ENCODE data around the gene AQP2. TPM values are rescaled to one million over a fixed set of nuclear protein-coding genes. Genes with fewer than 3 reads are reported as not detected.

The AQP2 gene
- total RNA-seq, 6 experiments from 2014 or later = not detected

DNA sequence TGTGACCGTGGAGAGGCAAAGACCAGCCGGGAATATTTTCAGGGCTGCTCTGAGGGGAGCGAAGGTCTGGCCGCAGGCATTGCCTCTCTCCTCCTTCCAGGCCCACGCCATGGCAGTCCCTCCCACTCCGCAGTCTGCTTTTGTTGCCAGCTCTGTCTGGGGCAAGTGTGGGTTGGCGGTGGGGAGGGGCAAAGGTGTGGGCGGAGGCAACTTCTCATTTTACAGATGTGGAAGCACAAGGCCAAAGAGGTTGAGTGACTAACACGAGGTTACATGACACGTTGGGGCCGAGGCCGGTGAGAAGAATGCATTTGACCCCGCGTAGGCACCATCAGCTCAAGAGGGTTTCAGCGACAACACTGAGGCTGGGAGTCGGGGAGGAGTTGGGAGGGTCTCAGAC is 40.7 kb upstream of the AQP2 start:
- Mint-ChIP-seq H3K27ac (no peak overlapping the region), H3K36me3 (ENCODE audit: low read depth) (no peaks in the 10 kb centered on the region), H3K27me3 (ENCODE audit: insufficient read depth) (peaks cover 18% of the 10 kb centered on the region), H3K4me3 (no peak overlapping the region), H3K4me1 (ENCODE audit: low read depth) (no peaks in the 10 kb centered on the region), H3K9me3 (no peaks in the 10 kb centered on the region)
- TF ChIP-seq, protein P1, sequence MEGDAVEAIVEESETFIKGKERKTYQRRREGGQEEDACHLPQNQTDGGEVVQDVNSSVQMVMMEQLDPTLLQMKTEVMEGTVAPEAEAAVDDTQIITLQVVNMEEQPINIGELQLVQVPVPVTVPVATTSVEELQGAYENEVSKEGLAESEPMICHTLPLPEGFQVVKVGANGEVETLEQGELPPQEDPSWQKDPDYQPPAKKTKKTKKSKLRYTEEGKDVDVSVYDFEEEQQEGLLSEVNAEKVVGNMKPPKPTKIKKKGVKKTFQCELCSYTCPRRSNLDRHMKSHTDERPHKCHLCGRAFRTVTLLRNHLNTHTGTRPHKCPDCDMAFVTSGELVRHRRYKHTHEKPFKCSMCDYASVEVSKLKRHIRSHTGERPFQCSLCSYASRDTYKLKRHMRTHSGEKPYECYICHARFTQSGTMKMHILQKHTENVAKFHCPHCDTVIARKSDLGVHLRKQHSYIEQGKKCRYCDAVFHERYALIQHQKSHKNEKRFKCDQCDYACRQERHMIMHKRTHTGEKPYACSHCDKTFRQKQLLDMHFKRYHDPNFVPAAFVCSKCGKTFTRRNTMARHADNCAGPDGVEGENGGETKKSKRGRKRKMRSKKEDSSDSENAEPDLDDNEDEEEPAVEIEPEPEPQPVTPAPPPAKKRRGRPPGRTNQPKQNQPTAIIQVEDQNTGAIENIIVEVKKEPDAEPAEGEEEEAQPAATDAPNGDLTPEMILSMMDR (IDR thresholded peaks at IDR 0.05) = no peak
- DNase-seq = no peak

DNA sequence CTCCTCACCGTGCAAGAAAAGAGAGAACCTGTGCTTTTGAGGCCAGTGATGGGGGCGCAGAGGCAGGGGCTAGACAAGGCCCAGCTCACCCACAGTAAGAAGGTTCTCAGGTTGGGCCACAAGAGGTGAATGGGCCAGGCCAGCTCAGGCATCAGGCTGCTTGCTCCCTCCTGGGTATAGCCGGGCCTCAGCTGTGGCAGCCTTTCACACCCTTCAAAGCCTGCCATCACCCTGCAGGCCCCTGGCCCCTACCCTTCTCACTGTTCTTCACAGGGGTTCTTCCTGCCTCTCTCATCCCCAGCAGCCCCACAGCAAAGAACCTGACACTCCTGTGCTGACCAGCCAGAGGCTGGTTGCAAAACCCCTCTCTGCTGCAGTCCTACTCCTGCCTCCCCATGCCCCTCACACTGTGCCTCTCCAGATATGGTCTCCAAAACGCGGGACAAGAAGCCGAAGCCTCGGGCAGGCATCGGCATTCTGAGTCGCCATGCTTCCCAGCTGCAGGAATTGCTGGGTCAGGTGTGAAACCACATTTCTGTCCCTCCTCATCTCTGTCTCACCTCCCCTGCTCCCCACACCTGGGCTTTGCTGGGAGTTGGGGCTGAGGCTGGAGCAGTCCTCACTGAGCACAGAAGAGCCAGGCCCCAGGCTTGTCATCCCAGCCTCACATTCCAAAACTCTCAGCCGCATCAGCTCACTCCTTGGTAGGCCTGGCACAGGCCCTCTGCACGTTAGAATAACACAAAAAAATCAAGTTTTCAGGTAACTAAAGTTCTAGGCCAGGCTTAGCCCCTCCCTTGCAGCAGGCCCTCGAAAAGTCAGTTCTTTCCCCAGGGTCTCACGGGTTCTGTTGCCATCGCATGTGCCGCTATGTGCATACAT is 40.0 kb upstream of the AQP2 start:
- Mint-ChIP-seq H3K4me3 (no peak overlapping the region), H3K36me3 (ENCODE audit: low read depth) (no peaks in the 10 kb centered on the region), H3K27me3 (ENCODE audit: insufficient read depth) (peaks cover 15% of the 10 kb centered on the region), H3K9me3 (no peaks in the 10 kb centered on the region), H3K4me1 (ENCODE audit: low read depth) (no peaks in the 10 kb centered on the region), H3K27ac (no peak overlapping the region)
- no peak for DNase-seq
- TF ChIP-seq, protein P1 (IDR thresholded peaks at IDR 0.05) = no peak

DNA sequence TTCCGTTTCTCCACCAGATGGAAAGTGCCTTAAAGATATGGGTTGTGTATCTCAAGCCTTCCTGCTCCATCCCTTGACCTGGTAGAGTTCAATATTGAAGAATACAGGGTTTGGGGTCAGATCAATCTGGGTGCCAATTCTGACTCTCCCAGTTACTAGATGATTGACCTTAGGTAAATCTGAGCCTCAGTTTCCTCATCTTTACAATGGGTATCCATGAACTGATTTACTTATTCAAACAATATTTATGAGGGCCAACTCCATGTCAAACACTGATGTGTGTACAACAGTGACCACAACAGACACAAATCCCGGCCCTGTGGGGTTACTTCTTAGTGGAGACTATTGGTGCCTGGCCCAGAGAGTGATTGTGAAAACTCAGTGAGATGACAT is 39.3 kb upstream of the AQP2 start:
- peaks cover 13% of the 10 kb centered on the region for H3K27me3 Mint-ChIP-seq (ENCODE audit: insufficient read depth)
- no peaks in the 10 kb centered on the region for H3K9me3 Mint-ChIP-seq
- DNase-seq = no peak
- H3K36me3 Mint-ChIP-seq (ENCODE audit: low read depth) = no peaks in the 10 kb centered on the region
- no peak overlapping the region for H3K4me3 Mint-ChIP-seq
- TF ChIP-seq, protein P1 (IDR thresholded peaks at IDR 0.05) = no peak
- H3K27ac Mint-ChIP-seq = no peak overlapping the region
- no peaks in the 10 kb centered on the region for H3K4me1 Mint-ChIP-seq (ENCODE audit: low read depth)

DNA sequence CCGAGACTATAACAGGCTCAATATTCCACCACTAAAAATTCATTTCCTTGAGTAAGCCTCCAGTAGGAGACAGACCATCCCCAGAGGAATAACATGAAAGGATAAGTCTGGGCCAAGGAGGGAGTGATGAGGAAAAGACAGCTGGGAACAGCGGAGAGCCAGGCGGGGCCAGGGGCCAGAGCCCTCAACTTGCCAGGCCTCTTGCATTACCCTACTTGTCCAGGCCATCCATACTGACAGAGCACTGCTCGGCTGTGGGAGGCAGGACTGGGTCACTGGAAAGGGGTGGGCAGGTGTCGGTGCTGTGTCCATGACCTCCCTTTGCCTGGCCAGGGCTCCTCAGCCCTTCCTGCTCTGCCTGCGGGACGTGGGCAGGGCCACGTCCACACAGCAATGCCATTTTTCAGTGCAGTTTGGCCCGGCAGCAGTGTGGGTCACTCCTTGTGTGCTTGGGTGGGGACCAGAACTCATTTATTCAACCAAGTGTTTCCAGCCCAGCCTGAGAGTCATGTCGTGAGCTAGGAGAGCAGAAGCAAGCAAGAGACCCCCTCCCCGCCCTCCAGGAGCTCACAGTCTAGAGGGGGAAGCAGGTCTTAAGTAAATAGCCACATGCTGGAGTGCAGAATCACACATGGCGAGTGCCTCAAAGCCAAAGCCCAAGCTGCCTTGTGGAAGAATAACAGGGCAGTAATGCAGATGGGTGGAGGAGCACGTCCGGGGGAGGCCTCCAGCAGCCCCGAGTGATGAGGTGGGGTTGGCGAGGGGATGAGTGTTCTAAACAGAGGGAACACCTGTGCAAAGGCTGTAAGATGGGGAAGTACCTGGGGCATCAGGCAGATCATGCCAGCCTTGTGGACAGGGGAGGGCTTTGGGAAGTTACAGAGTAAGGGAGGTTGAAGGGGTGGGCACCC is 37.9 kb upstream of the AQP2 start:
- Mint-ChIP-seq H3K9me3 (no peaks in the 10 kb centered on the region), H3K27me3 (ENCODE audit: insufficient read depth) (peaks cover 13% of the 10 kb centered on the region), H3K4me3 (no peak overlapping the region), H3K36me3 (ENCODE audit: low read depth) (no peaks in the 10 kb centered on the region), H3K27ac (no peak overlapping the region), H3K4me1 (ENCODE audit: low read depth) (no peaks in the 10 kb centered on the region)
- no peak for DNase-seq
- TF ChIP-seq, protein P1 (IDR thresholded peaks at IDR 0.05) = no peak

DNA sequence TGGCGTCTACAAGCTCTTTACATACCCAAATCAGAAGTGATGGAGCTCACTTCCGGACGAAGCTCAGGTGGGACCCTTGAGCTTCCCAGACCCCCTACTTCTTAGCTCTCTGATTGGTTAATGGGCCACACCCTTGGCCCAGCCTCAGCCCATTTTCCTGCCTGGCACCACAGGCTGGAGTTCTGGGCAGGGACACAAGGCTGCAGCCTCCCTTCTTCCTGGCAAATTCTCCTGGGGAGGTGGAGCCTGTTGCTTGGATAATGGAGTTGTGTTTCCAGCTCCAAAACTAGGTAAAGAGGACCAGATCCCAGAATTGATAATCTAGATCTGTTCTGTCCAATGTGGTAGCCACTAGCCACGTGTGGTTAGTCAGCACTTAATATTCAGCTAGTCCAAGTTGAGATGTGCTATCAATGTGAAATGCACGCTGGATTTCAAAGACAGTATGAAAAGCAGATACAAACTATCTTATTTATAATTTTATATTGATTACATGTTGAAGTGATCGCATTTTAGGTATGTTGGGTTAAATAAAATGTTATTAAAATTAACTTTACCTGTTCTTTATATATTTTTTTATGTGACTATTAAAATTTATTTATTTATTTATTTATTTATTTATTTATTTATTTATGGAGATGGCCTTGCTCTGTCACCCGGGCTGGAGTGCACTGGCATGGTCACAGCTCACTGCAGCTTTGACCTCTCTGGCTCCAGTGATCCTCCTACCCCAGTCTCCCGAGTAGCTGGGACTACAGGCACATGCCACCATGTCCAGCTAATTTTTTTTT is 34.2 kb upstream of the AQP2 start:
- DNase-seq = no peak
- Mint-ChIP-seq H3K27ac (no peak overlapping the region), H3K4me1 (ENCODE audit: low read depth) (peaks cover 12% of the 10 kb centered on the region), H3K4me3 (no peak overlapping the region), H3K27me3 (ENCODE audit: insufficient read depth) (peaks cover 11% of the 10 kb centered on the region), H3K36me3 (ENCODE audit: low read depth) (no peaks in the 10 kb centered on the region), H3K9me3 (no peaks in the 10 kb centered on the region)
- TF ChIP-seq, protein P1 (IDR thresholded peaks at IDR 0.05) = no peak
